SK-N-MC (cell line): ENCODE results near the gene GBA3.

Experiments used
- DNase-seq: peaks from one replicate; pipeline ENCODE4 v3.0.0-alpha.2; 2011; ENCODE audit warnings: low read depth, low spot score
- H3K27ac ChIP-seq: fragments of 200-600 bp; sonication (generic); 2 replicates; pipeline ENCODE4 v1.5.1; 2016; ENCODE audit warnings: mixed run types
- H3K36me3 ChIP-seq: fragments of 200-600 bp; sonication (generic); 2 replicates; pipeline ENCODE4 v1.6.1; 2017; ENCODE audit warnings: antibody characterized with exemption, low read length, mixed read lengths; ENCODE audit not compliant: insufficient read depth
- H3K4me3 ChIP-seq: fragments of 200-600 bp; sonication (generic); 2 replicates; pipeline ENCODE4 v1.5.1; 2016
- H3K9ac ChIP-seq: fragments of 200-600 bp; sonication (generic); 2 replicates; pipeline ENCODE4 v1.8.0; 2017; ENCODE audit warnings: mixed run types, mixed read lengths; ENCODE audit not compliant: insufficient read length
- H3K9me3 ChIP-seq: fragments of 200-600 bp; sonication (generic); 2 replicates; pipeline ENCODE4 v1.6.1; 2017; ENCODE audit warnings: low read depth, mild to moderate bottlenecking, antibody characterized with exemption, low read length, moderate library complexity, mixed read lengths
- EZH2 ChIP-seq: fragments of 200-600 bp; sonication (generic); IDR thresholded peaks from one replicate; pipeline ENCODE4 v1.6.1; 2017; ENCODE audit warnings: antibody characterized with exemption
- FOXP2 ChIP-seq: optimal IDR thresholded peaks from 2 replicates; pipeline ENCODE3; 2011; ENCODE audit warnings: mild to moderate bottlenecking, moderate library complexity; ENCODE audit not compliant: insufficient read depth; ENCODE audit errors: extremely low read length, control extremely low read depth
- POLR2AphosphoS5 ChIP-seq: IDR thresholded peaks from 2 replicates; pipeline ENCODE4 v1.6.1; 2012; ENCODE audit warnings: mild to moderate bottlenecking, low read depth, low read length, borderline replicate concordance

The GBA3 gene

GRCh38 chr4:22692736-22693135 is at the start of gene GBA3:
Gene GBA3 (plus strand): TSS chr4:22692937.
- no peak for DNase-seq
- Histone ChIP-seq H3K9me3 (no peaks in the 10 kb centered on the region), H3K27ac (no peak within 1 kb of the TSS), H3K4me3 (no peak within 1 kb of the TSS), H3K9ac (no peak within 1 kb of the TSS), H3K36me3 (no peaks in the 10 kb centered on the region)
- no peak for TF ChIP-seq POLR2AphosphoS5
- TF ChIP-seq EZH2, result no peak
- no peak for TF ChIP-seq FOXP2

GRCh38 chr4:22643952-22644351 is 48.8 kb upstream of the GBA3 start:
- TF ChIP-seq POLR2AphosphoS5, result no peak
- TF ChIP-seq FOXP2, result no peak
- no peak for TF ChIP-seq EZH2
- Histone ChIP-seq H3K9ac (no peak overlapping the region), H3K36me3 (no peaks in the 10 kb centered on the region), H3K4me3 (no peak overlapping the region), H3K27ac (no peak overlapping the region), H3K9me3 (no peaks in the 10 kb centered on the region)
- no peak for DNase-seq

GRCh38 chr4:22645481-22646182 is 47.1 kb upstream of the GBA3 start:
- H3K36me3 ChIP-seq, result no peaks in the 10 kb centered on the region
- no peak overlapping the region for H3K9ac ChIP-seq
- TF ChIP-seq POLR2AphosphoS5, result no peak
- TF ChIP-seq EZH2, result no peak
- TF ChIP-seq FOXP2, result no peak
- H3K27ac ChIP-seq, result no peak overlapping the region
- H3K4me3 ChIP-seq, result no peak overlapping the region
- DNase-seq, result no peak
- H3K9me3 ChIP-seq, result no peaks in the 10 kb centered on the region

DNA sequence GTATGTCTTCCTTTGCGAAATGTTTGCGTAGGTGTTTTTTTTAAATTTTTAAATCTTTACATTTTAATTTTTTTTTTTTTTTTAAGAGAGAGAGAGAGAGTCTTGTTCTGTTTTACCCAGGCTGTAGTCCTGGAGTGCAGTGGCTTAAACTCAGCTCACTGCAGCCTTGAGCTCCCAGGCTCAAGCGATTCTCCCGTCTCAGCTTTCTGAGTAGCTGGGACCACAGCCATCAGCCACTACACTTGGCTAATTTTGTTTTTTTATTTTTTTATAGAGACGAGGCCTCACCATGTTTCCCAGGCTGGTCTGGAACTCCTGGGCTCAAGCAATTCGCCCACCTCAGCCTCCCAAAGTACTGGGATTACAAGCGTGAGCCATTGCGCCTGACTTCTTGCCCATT is 43.7 kb upstream of the GBA3 start:
- no peak overlapping the region for H3K27ac ChIP-seq
- H3K36me3 ChIP-seq, result no peaks in the 10 kb centered on the region
- H3K4me3 ChIP-seq, result no peak overlapping the region
- H3K9me3 ChIP-seq, result no peaks in the 10 kb centered on the region
- TF ChIP-seq POLR2AphosphoS5, result no peak
- TF ChIP-seq FOXP2, result no peak
- TF ChIP-seq EZH2, result no peak
- DNase-seq, result no peak
- H3K9ac ChIP-seq, result no peak overlapping the region

GRCh38 chr4:22650771-22651170 is 42.0 kb upstream of the GBA3 start:
- H3K9ac ChIP-seq, result no peak overlapping the region
- DNase-seq, result no peak

DNA sequence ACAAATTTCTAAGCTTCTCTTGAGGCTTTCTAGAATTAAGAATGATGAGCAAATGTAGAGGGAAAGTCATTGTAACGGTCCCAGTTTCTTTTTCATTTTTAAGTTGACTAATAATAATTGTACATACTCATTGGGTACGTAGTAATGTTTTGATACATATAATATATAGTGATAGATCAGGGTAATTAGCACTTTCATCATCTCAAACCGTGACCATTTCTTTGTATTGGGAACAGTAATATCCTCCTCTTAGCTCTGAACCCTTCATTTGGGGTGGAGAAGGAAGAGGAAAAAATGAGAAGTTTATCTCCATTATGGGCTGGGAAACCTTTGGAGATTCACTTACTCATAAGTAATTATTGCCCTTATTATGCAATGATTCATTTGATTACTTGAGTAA is 39.0 kb upstream of the GBA3 start:
- no peak overlapping the region for H3K9ac ChIP-seq
- H3K27ac ChIP-seq, result no peak overlapping the region
- DNase-seq, result no peak
- TF ChIP-seq FOXP2 (no peak), POLR2AphosphoS5 (no peak), EZH2 (no peak)
- no peaks in the 10 kb centered on the region for H3K36me3 ChIP-seq
- no peaks in the 10 kb centered on the region for H3K9me3 ChIP-seq
- H3K4me3 ChIP-seq, result no peak overlapping the region

More at GRCh38 chr4:22650771-22651170, 42.0 kb upstream of the GBA3 start:
- no peaks in the 10 kb centered on the region for H3K9me3 ChIP-seq
- no peak overlapping the region for H3K27ac ChIP-seq
- no peak for TF ChIP-seq FOXP2
- no peak for TF ChIP-seq EZH2
- no peak for TF ChIP-seq POLR2AphosphoS5
- no peak overlapping the region for H3K4me3 ChIP-seq
- H3K36me3 ChIP-seq, result no peaks in the 10 kb centered on the region

GRCh38 chr4:22661443-22661842 is 31.3 kb upstream of the GBA3 start:
- no peak for DNase-seq
- no peak overlapping the region for H3K4me3 ChIP-seq
- no peaks in the 10 kb centered on the region for H3K9me3 ChIP-seq
- no peaks in the 10 kb centered on the region for H3K36me3 ChIP-seq
- TF ChIP-seq FOXP2 (no peak), POLR2AphosphoS5 (no peak), EZH2 (no peak)
- no peak overlapping the region for H3K9ac ChIP-seq
- H3K27ac ChIP-seq, result no peak overlapping the region

GRCh38 chr4:22667332-22667940 is 25.3 kb upstream of the GBA3 start:
- Histone ChIP-seq H3K9ac (no peak overlapping the region), H3K27ac (no peak overlapping the region), H3K36me3 (no peaks in the 10 kb centered on the region), H3K4me3 (no peak overlapping the region), H3K9me3 (no peaks in the 10 kb centered on the region)
- no peak for TF ChIP-seq POLR2AphosphoS5
- no peak for TF ChIP-seq EZH2
- TF ChIP-seq FOXP2, result no peak
- DNase-seq, result no peak
